Astrocyte (in vitro differentiated cells and primary cell): Measurements from ENCODE around the gene CHN2. TPM values are rescaled to one million over a fixed set of nuclear protein-coding genes. Genes with fewer than 3 reads are reported as not detected.

Experiments
- DNase-seq: peaks from one replicate; pipeline ENCODE4 v3.0.0-alpha.2; 2010; ENCODE audit warnings: low read depth
- FAIRE-seq: peaks from 2 replicates; lab custom pipeline; 2011; peaks lifted over from hg19 to GRCh38; lab: Jason Lieb, UNC
- H2AFZ ChIP-seq: 2 replicates; pipeline ENCODE4 v1.6.0; 2012; ENCODE audit warnings: low read depth, low read length, inconsistent platforms
- H3K27ac ChIP-seq: 2 replicates; pipeline ENCODE4 v1.5.1; 2011; ENCODE audit warnings: low read depth, low read length, inconsistent platforms
- H3K27me3 ChIP-seq: 2 replicates; pipeline ENCODE4 v1.6.0; 2011; ENCODE audit warnings: low read length, inconsistent platforms; ENCODE audit not compliant: insufficient read depth
- H3K36me3 ChIP-seq: 2 replicates; pipeline ENCODE4 v1.5.1; 2011; ENCODE audit warnings: low read length, inconsistent platforms; ENCODE audit not compliant: insufficient read depth
- H3K4me1 ChIP-seq: 2 replicates; pipeline ENCODE4 v1.5.1; 2011; ENCODE audit warnings: low read length, inconsistent platforms; ENCODE audit not compliant: insufficient read depth
- H3K4me2 ChIP-seq: 2 replicates; pipeline ENCODE4 v1.6.0; 2012; ENCODE audit warnings: low read length, inconsistent platforms
- H3K4me3 ChIP-seq: 2 replicates; pipeline ENCODE4 v1.5.1; 2011; ENCODE audit warnings: low read depth, mild to moderate bottlenecking, low read length, inconsistent platforms; ENCODE audit not compliant: insufficient read depth
- H3K79me2 ChIP-seq: 2 replicates; pipeline ENCODE4 v1.6.0; 2012; ENCODE audit warnings: mild to moderate bottlenecking, low read length, inconsistent platforms; ENCODE audit not compliant: insufficient read depth
- H3K9ac ChIP-seq: 2 replicates; pipeline ENCODE4 v1.6.0; 2012; ENCODE audit warnings: mild to moderate bottlenecking, low read length, inconsistent platforms
- H3K9me3 ChIP-seq: 2 replicates; pipeline ENCODE4 v1.5.1; 2012; ENCODE audit warnings: low read depth, mild to moderate bottlenecking, low read length, inconsistent platforms; ENCODE audit not compliant: insufficient read depth
- H4K20me1 ChIP-seq: 2 replicates; pipeline ENCODE4 v1.6.0; 2012; ENCODE audit warnings: low read length, inconsistent platforms; ENCODE audit not compliant: insufficient read depth
- H3K27ac Mint-ChIP-seq: one replicate; pipeline ENCODE4 v1.8.0; 2021; ENCODE audit warnings: mild to moderate bottlenecking, mixed read lengths; ENCODE audit not compliant: unreplicated experiment
- H3K27me3 Mint-ChIP-seq: one replicate; pipeline ENCODE4 v1.8.0; 2021; ENCODE audit warnings: low read depth, mixed read lengths; ENCODE audit not compliant: unreplicated experiment
- H3K36me3 Mint-ChIP-seq: one replicate; pipeline ENCODE4 v1.8.0; 2021; ENCODE audit warnings: low read depth, mixed read lengths; ENCODE audit not compliant: unreplicated experiment
- H3K4me1 Mint-ChIP-seq: one replicate; pipeline ENCODE4 v1.8.0; 2021; ENCODE audit warnings: low read depth, mixed read lengths; ENCODE audit not compliant: unreplicated experiment
- H3K4me3 Mint-ChIP-seq: one replicate; pipeline ENCODE4 v1.8.0; 2021; ENCODE audit warnings: mild to moderate bottlenecking, moderate library complexity, mixed read lengths; ENCODE audit not compliant: unreplicated experiment
- H3K9me3 Mint-ChIP-seq: one replicate; pipeline ENCODE4 v1.8.0; 2021; ENCODE audit warnings: mild to moderate bottlenecking, mixed read lengths; ENCODE audit not compliant: unreplicated experiment
- EZH2 ChIP-seq: IDR thresholded peaks from 2 replicates; pipeline ENCODE4 v1.6.1; 2012; ENCODE audit warnings: mild to moderate bottlenecking, low read length, inconsistent platforms; ENCODE audit not compliant: insufficient read depth
- total RNA-seq: library from RNA; stranded (reverse); gene quantifications from 2 replicates; pipeline ENCODE4 v1.2.1, GENCODE V29; 2021
- TF ChIP-seq, protein P1 (sequence below): IDR thresholded peaks from 2 replicates; pipeline ENCODE4 v1.5.1; 2011; ENCODE audit warnings: low read depth, mild to moderate bottlenecking, inconsistent platforms, low read length, moderate library complexity; ENCODE audit not compliant: insufficient read depth

Gene CHN2
- total RNA-seq, 1 donor from 2014 or later: 2.5 TPM

DNA sequence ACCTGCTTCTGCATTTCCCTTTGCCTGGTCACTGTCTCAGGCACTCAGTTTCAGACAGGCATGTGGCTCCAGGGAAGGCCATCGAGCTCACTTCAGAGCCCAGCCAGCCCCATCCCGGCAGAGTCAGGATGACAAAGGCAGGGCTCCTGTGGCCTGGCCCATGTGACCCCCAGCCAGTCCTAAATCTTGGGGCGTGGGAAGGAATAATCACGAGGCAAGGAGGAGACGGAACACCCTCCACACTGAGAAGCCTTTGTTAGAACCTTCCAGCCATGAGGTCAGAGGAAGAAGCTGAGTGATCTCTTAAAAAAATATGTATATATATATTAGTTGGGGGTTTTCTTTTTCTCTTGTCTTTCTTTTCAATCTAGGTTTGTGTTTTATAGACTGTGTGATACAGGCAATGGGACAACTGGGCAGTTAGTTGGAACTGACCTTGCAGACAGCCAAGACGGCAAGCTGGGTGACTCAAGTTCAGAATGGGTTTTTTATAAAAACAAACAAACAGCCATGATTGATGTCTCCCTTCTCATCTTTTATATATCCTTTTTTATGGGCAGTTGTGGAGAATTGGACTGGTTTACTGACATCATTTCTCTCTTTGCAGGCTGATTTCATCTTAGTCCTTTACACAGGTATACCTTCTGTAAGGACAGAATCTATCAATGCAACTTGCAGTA is 60.8 kb downstream of the CHN2 start:
- peaks cover 8% of the 10 kb centered on the region for H3K4me1 ChIP-seq
- peaks cover 9% of the 10 kb centered on the region for H3K27me3 Mint-ChIP-seq
- no peak overlapping the region for H3K27ac ChIP-seq
- FAIRE-seq (no peak), DNase-seq (no peak)
- no peaks in the 10 kb centered on the region for H3K27me3 ChIP-seq
- H3K9me3 ChIP-seq: no peaks in the 10 kb centered on the region
- no peak overlapping the region for H3K9ac ChIP-seq
- peaks cover 5% of the 10 kb centered on the region for H3K4me1 Mint-ChIP-seq
- TF ChIP-seq EZH2: no peak
- no peaks in the 10 kb centered on the region for H3K36me3 Mint-ChIP-seq
- H3K4me3 ChIP-seq: no peak overlapping the region
- H3K79me2 ChIP-seq: no peaks in the 10 kb centered on the region
- no peaks in the 10 kb centered on the region for H3K36me3 ChIP-seq
- H3K4me3 Mint-ChIP-seq: no peak overlapping the region
- no peak overlapping the region for H2AFZ ChIP-seq
- peaks cover 3% of the 10 kb centered on the region for H3K9me3 Mint-ChIP-seq
- H3K27ac Mint-ChIP-seq: no peak overlapping the region
- H4K20me1 ChIP-seq: no peaks in the 10 kb centered on the region
- no peak overlapping the region for H3K4me2 ChIP-seq

- no peaks in the 10 kb centered on the region for H3K79me2 ChIP-seq
- H3K27me3 ChIP-seq: no peaks in the 10 kb centered on the region
- Mint-ChIP-seq H3K4me3 (no peak overlapping the region), H3K36me3 (no peaks in the 10 kb centered on the region), H3K4me1 (peaks cover 5% of the 10 kb centered on the region), H3K27me3 (peaks cover 9% of the 10 kb centered on the region), H3K9me3 (peaks cover 3% of the 10 kb centered on the region), H3K27ac (no peak overlapping the region)
- H3K4me3 ChIP-seq: no peak overlapping the region
- FAIRE-seq (no peak), DNase-seq (peak; percentile 44)
- no peaks in the 10 kb centered on the region for H3K9me3 ChIP-seq
- H3K9ac ChIP-seq: no peak overlapping the region
- TF ChIP-seq, protein P1, sequence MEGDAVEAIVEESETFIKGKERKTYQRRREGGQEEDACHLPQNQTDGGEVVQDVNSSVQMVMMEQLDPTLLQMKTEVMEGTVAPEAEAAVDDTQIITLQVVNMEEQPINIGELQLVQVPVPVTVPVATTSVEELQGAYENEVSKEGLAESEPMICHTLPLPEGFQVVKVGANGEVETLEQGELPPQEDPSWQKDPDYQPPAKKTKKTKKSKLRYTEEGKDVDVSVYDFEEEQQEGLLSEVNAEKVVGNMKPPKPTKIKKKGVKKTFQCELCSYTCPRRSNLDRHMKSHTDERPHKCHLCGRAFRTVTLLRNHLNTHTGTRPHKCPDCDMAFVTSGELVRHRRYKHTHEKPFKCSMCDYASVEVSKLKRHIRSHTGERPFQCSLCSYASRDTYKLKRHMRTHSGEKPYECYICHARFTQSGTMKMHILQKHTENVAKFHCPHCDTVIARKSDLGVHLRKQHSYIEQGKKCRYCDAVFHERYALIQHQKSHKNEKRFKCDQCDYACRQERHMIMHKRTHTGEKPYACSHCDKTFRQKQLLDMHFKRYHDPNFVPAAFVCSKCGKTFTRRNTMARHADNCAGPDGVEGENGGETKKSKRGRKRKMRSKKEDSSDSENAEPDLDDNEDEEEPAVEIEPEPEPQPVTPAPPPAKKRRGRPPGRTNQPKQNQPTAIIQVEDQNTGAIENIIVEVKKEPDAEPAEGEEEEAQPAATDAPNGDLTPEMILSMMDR: no peak
- TF ChIP-seq EZH2: no peak
- peaks cover 8% of the 10 kb centered on the region for H3K4me1 ChIP-seq
- H3K27ac ChIP-seq: no peak overlapping the region
- H4K20me1 ChIP-seq: no peaks in the 10 kb centered on the region
- no peaks in the 10 kb centered on the region for H3K36me3 ChIP-seq
- H3K4me2 ChIP-seq: no peak overlapping the region
- no peak overlapping the region for H2AFZ ChIP-seq
These were observed 61.5 kb downstream of the CHN2 start for GRCh38 chr7:29255906-29256692.

- H3K4me1 Mint-ChIP-seq: peaks cover 5% of the 10 kb centered on the region
- H3K27me3 ChIP-seq: no peaks in the 10 kb centered on the region
- FAIRE-seq (no peak), DNase-seq (no peak)
- no peak overlapping the region for H3K27ac ChIP-seq
- H4K20me1 ChIP-seq: no peaks in the 10 kb centered on the region
- H3K27ac Mint-ChIP-seq: no peak overlapping the region
- no peaks in the 10 kb centered on the region for H3K9me3 ChIP-seq
- H3K4me3 ChIP-seq: no peak overlapping the region
- TF ChIP-seq, protein P1: no peak
- TF ChIP-seq EZH2: no peak
- no peak overlapping the region for H3K4me2 ChIP-seq
- H3K4me1 ChIP-seq: peaks cover 8% of the 10 kb centered on the region
- peaks cover 3% of the 10 kb centered on the region for H3K9me3 Mint-ChIP-seq
- no peaks in the 10 kb centered on the region for H3K36me3 ChIP-seq
- no peaks in the 10 kb centered on the region for H3K36me3 Mint-ChIP-seq
- no peak overlapping the region for H2AFZ ChIP-seq
- H3K79me2 ChIP-seq: no peaks in the 10 kb centered on the region
- peaks cover 9% of the 10 kb centered on the region for H3K27me3 Mint-ChIP-seq
- no peak overlapping the region for H3K4me3 Mint-ChIP-seq
- H3K9ac ChIP-seq: no peak overlapping the region
These were observed 62.1 kb downstream of the CHN2 start for GRCh38 chr7:29256693-29257002.
